Measurements from ENCODE around the gene SECISBP2. TPM values are rescaled to one million over a fixed set of nuclear protein-coding genes. Genes with fewer than 3 reads are reported as not detected.

Gene SECISBP2
- polyA plus RNA-seq, 1 donor (not counting 4 experiments of a cell fraction or from before 2014, with no cell fraction given), result 24.3 TPM

DNA sequence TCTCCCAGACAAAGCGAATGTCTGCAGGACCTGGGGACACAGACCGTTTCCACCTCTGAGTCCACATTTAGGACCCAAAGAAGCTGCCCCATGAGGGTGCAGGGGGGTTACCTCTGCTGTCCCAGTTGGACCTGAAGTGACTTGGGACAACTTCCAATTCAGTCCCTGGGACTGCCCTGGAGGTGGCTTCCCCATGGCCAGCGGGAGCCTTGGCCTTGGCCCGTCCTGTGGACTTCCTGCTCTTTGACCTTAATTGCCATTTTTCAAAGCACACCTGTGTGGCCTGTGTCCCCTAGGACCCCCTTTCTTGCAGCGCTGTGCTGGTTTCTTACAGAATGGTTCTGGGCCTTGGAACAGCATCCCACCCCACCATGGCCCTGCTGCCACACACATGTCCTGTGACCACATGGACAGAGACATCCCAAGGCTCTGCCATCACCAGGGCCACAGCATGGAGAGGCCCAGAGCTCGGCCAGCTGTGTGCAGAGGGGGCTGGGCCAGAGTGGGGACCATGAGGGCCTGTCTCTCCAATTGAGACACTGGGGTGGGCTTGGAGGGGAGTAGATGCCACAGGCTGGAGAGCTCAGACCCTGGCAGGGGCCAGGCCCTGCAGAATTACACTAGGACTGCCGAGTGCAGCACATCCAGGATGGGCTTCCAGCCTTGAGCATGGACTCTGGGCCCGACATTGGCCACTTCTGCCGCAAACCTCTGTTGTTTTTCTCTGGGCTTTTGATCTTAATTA, 45.8 kb downstream of the SECISBP2 start:
- H2AFZ ChIP-seq (ENCODE audit: control insufficient read depth, low read length), result no peak overlapping the region
- no peaks in the 10 kb centered on the region for H4K20me1 ChIP-seq (ENCODE audit: control insufficient read depth, extremely low read depth, insufficient read depth, low read length)
- no peaks in the 10 kb centered on the region for H3K9me1 ChIP-seq (ENCODE audit: control insufficient read depth, extremely low read depth, insufficient read depth, low read length)
- H3K27me3 ChIP-seq (ENCODE audit: control insufficient read depth, extremely low read depth, insufficient read depth, low read length), result no peaks in the 10 kb centered on the region
- DNase-seq (ENCODE audit: low read depth, low spot score) (no peak), FAIRE-seq (no peak)
- H3K4me3 ChIP-seq (ENCODE audit: control insufficient read depth in 2 of 3, extremely low read depth in 1 of 3, insufficient read depth in 2 of 3, low read depth in 1 of 3, low read length in 3 of 3), result no peak overlapping the region
- no peak overlapping the region for H3K9ac ChIP-seq (ENCODE audit: control insufficient read depth, extremely low read depth, insufficient read depth, low read length)
- H3K9me3 ChIP-seq (ENCODE audit: control insufficient read depth, low read depth, low read length), result no peaks in the 10 kb centered on the region
- H3K4me2 ChIP-seq (ENCODE audit: control insufficient read depth, extremely low read depth, insufficient read depth, low read depth, low read length), result no peak overlapping the region
- dilution Hi-C loops (cut with MboI; ENCODE audit: extremely low pct_ligation_motif_present, low sequenced_read_pairs), result no loop called here
- no peaks in the 10 kb centered on the region for H3K79me2 ChIP-seq (ENCODE audit: control insufficient read depth, insufficient read depth, low read length)
- H3K27ac ChIP-seq (ENCODE audit: control insufficient read depth, insufficient read depth, low read length), result no peak overlapping the region
- no peaks in the 10 kb centered on the region for H3K4me1 ChIP-seq (ENCODE audit: control insufficient read depth, extremely low read depth, insufficient read depth, low read length)
- H3K36me3 ChIP-seq (ENCODE audit: control insufficient read depth in 2 of 2, extremely low read depth in 1 of 2, insufficient read depth in 2 of 2, low read length in 2 of 2), result peaks cover 13 to 22% of the 10 kb centered on the region in 2 experiments
- TF ChIP-seq, protein P1, sequence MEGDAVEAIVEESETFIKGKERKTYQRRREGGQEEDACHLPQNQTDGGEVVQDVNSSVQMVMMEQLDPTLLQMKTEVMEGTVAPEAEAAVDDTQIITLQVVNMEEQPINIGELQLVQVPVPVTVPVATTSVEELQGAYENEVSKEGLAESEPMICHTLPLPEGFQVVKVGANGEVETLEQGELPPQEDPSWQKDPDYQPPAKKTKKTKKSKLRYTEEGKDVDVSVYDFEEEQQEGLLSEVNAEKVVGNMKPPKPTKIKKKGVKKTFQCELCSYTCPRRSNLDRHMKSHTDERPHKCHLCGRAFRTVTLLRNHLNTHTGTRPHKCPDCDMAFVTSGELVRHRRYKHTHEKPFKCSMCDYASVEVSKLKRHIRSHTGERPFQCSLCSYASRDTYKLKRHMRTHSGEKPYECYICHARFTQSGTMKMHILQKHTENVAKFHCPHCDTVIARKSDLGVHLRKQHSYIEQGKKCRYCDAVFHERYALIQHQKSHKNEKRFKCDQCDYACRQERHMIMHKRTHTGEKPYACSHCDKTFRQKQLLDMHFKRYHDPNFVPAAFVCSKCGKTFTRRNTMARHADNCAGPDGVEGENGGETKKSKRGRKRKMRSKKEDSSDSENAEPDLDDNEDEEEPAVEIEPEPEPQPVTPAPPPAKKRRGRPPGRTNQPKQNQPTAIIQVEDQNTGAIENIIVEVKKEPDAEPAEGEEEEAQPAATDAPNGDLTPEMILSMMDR (optimal IDR thresholded peaks at IDR 0.05 in 1 of 3, IDR thresholded peaks at IDR 0.05 in 1 of 3, conservative IDR thresholded peaks at IDR 0.05 in 1 of 3; ENCODE audit: extremely low read depth in 1 of 3, insufficient read depth in 2 of 3, low read length in 3 of 3), result no peak
- TF ChIP-seq EZH2 (IDR thresholded peaks at IDR 0.05; ENCODE audit: low read length), result no peak

DNA sequence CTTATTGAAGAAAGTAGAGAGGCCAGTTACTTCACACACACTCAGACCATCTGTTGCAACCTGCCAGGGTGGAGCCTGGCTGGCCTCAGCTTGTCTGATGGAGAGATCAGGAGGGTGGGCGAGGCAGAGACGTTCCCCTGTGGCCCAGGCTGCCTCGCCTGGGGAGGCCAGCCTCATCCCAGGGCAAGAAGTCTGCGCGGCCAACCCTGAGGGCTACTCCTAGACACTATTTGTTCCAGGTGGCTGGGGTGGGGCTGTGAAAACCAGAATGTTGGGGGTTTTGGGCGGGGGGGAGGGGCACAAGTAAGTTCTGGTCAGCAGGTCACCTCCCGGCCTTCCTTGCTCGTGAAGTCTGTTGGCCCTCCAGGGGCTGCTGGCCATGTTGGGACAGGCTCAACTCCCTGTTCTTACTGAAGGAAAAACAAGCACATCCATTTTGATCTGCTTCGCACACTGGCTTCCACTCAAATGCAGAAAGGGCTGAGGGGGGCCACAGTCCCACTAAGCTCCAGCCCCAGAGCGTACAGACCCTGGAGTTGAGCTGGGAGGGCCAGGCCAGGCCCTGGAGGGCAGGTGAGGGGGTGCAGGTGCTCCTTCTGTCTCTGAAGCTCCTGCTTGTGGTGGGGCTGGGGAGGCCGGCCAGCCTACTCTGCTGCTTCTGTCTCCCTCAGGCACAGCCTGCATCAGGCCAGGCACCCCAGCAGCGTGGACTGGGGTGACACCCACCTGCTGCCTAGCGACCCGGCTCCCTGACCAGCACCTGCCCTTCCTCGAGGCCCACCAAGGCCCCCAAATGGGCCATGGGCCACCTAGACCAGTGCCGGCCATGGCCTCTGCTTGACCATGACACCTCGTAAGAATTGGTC, 46.6 kb downstream of the SECISBP2 start:
- Histone ChIP-seq H3K9me1 (ENCODE audit: control insufficient read depth, extremely low read depth, insufficient read depth, low read length) (no peaks in the 10 kb centered on the region), H3K36me3 (ENCODE audit: control insufficient read depth in 2 of 2, extremely low read depth in 1 of 2, insufficient read depth in 2 of 2, low read length in 2 of 2) (peaks cover 11 to 18% of the 10 kb centered on the region in 2 experiments), H4K20me1 (ENCODE audit: control insufficient read depth, extremely low read depth, insufficient read depth, low read length) (no peaks in the 10 kb centered on the region), H3K27me3 (ENCODE audit: control insufficient read depth, extremely low read depth, insufficient read depth, low read length) (no peaks in the 10 kb centered on the region), H3K79me2 (ENCODE audit: control insufficient read depth, insufficient read depth, low read length) (no peaks in the 10 kb centered on the region), H3K9ac (ENCODE audit: control insufficient read depth, extremely low read depth, insufficient read depth, low read length) (no peak overlapping the region), H3K4me2 (ENCODE audit: control insufficient read depth, extremely low read depth, insufficient read depth, low read depth, low read length) (no peak overlapping the region), H3K9me3 (ENCODE audit: control insufficient read depth, low read depth, low read length) (no peaks in the 10 kb centered on the region), H3K4me3 (ENCODE audit: control insufficient read depth in 2 of 3, extremely low read depth in 1 of 3, insufficient read depth in 2 of 3, low read depth in 1 of 3, low read length in 3 of 3) (no peak overlapping the region), H2AFZ (ENCODE audit: control insufficient read depth, low read length) (no peak overlapping the region), H3K4me1 (ENCODE audit: control insufficient read depth, extremely low read depth, insufficient read depth, low read length) (no peaks in the 10 kb centered on the region), H3K27ac (ENCODE audit: control insufficient read depth, insufficient read depth, low read length) (no peak overlapping the region)
- dilution Hi-C loops (cut with MboI; ENCODE audit: extremely low pct_ligation_motif_present, low sequenced_read_pairs), result no loop called here
- no peak for TF ChIP-seq EZH2 (IDR thresholded peaks at IDR 0.05; ENCODE audit: low read length)
- TF ChIP-seq, protein P1 (optimal IDR thresholded peaks at IDR 0.05 in 1 of 3, IDR thresholded peaks at IDR 0.05 in 1 of 3, conservative IDR thresholded peaks at IDR 0.05 in 1 of 3; ENCODE audit: extremely low read depth in 1 of 3, insufficient read depth in 2 of 3, low read length in 3 of 3), result no peak
- no peak for DNase-seq (ENCODE audit: low read depth, low spot score)
- no peak for FAIRE-seq
